SHP77 treated with DMSO at 0.1 percent for 48 hours (cell line): ENCODE measurements around the gene MYO10.
A peak's percentile ranks its signal among the peaks of the same experiment; 100 is the strongest.
"Not testable (repeated sequence)": the region's sequence is repeated elsewhere in the genome, so short reads cannot be mapped to it uniquely, and the experiment has no call there.

ENCODE experiments used
- DNase-seq: peaks from one replicate; lab custom pipeline; 2025; lab: John Stamatoyannopoulos, UW

The MYO10 gene

GRCh38 chr5:16740811-16741392 lies 195.2 kb downstream of the MYO10 start:
- DNase-seq: no peak

- DNase-seq: no peak
These were observed 195.8 kb downstream of the MYO10 start for GRCh38 chr5:16740066-16740810.

DNA sequence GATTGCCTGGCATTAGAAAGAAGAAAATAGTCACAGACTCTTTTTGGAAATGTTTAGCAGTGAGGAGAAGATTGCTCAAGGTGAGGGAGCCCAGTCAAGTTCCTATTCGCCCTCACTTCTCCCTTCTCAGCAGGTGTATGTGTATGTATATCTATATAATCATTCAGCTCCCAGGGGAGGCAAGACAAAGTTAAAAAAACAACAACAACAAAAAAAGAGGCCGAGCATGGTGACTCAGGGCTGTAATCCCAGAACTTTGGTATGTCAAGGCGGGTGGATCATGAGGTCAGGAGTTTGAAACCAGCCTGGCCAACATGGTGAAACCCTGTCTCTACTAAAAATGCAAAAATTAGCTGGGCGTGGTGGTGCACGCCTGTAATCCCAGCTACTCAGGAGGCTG lies 197.7 kb downstream of the MYO10 start:
- not testable (repeated sequence) for DNase-seq

- no peak for DNase-seq
These were observed 198.3 kb downstream of the MYO10 start for GRCh38 chr5:16737620-16738364.

DNA sequence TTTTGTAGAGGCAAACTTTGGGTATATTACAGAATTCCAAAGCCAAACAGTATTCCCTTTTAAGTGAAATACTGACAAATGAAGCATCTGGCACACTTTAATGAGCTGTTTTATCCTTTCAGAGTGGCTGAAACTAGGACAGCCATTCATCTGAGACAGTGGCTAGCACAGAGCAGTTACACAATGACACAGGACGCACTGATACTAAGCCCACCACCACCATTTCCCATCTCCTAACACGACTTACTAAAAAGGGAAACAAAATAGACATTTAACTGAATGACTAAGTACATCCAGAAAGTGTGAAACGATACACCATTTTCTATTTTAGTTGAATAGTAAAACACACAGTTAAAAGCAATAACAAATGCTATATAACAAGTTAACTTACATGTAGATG lies 198.9 kb downstream of the MYO10 start:
- no peak for DNase-seq

DNA sequence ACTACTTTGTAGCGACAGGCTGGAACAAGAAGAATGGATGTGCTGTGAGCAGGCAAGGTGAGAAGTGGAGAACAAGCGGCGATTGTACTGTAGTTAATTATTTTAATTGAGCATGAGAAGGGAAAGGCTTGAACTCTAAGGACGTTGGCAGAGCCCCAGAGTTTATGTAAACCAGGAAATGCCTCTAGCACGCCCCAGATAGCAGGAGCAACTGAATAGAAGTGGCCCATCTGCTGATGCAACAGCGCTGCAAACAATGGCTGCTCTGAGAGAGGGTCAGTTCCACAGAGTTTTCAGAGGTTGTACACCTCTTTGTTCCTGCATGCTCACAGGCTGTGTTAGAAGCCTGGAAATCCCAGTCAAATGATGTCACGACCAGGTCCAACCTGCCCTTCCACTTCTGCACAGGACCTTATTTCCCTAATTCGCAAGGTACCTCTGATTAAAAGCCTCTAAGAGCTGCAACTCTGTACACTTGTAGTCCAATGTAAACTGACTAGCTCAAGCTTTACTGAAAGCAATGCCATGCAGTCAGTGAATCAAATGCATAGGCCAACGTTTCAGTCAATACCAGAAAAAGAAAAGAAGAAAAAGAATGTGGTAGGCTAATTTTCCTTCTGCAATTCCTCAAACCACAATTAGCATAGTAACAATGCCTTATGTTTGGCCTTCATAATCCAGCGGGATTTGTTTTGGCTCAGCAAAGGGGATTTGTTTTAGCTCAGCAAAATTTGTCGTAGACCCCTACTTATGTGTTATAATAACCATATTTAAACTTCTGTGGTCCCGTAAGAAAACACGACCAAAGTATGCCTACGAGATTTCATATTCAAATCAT lies 199.7 kb downstream of the MYO10 start:
- peak; percentile 59 for DNase-seq

DNA sequence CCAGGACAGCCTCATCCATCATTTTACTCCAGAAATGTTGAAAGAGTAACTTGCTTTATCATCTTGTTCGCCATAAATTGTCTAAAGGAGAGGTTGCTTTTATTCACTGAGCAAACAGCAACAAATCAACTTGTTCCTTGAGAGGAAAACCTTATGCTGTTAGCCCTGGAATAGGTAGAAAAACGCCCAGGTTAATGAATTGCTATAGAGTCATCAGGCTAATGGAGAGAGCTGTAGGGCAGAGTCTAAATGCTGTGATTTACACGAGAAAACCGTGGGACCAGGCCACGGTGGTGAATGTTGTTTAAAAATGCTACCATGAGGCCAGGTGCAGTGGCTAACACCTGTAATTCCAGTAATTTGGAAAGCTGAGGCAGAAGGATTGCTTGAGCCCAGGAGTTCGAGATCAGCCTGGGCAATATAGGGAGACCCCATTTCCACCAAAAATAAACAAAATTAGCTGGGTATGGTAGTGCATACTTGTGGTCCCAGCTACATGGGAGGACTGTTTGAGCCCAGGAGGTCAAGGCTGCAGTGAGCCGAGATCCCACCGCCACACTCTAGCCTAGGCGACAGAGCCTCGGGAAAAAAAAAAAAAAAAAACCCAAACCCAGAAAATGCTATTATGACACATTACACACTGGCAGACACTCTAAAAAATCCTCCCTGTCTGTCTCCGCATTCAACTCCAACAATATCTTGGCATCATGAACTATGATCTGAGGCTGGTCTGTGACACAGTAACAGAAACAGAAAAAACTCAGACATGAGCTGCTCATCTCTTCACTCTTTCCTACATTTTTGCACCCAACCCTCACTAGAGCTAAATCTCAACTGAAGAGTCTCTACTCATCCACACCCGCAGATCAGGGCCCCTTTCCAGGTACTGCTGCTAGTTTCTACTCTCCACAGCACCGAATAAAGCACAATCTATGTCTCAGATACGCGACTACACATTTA lies 200.7 kb downstream of the MYO10 start:
- DNase-seq: no peak

DNA sequence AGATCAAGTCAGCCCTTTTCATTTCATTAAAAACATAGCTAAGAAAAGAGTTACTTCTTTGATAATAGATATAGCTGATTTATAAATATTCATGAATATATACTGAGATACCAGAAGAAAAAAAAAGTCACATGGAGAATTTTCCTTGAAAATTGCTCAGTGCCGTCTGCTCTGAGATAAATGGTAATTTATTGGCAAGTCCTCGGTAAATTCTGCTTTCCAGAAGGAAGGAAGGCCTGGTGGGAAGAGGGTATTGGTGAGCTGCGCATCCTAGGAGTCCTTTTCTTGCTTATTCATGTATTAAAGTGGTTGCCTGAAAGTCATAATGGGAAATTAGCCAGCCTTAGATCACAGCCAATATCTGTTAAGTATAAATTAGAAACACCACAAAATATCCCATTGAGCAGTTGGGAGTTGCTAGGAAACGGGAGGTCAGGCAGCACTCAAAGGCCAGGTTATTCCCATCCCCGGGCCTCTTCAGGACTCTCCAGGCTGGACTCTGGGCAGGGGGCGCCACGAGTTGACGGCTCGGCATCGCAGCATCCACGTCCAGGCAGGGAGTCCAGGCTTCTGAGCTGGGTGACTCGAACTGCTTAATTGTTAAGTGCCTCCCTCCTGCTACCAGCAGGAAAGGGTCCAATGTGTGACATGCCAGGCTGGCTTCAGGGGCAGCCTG lies 202.6 kb downstream of the MYO10 start:
- DNase-seq: no peak

DNA sequence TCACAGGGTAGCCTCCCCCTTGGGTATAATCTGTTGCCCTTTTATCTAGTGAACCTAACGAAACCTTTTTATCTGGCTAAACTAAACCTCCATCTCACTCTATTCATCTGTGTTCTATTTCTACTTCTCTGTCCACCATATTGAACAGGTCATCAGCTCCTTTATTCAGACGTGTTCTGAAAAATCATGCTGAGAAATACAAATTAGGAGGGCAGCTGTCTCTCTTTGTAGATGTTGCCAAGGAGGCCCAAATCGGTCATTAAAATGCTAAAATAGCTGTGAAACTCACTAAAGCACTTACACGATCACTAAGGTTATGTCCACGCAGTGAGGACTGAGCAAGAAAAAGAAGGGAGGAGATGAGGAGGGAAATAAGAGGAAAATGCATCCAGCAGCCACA lies 203.7 kb downstream of the MYO10 start:
- no peak for DNase-seq

DNA sequence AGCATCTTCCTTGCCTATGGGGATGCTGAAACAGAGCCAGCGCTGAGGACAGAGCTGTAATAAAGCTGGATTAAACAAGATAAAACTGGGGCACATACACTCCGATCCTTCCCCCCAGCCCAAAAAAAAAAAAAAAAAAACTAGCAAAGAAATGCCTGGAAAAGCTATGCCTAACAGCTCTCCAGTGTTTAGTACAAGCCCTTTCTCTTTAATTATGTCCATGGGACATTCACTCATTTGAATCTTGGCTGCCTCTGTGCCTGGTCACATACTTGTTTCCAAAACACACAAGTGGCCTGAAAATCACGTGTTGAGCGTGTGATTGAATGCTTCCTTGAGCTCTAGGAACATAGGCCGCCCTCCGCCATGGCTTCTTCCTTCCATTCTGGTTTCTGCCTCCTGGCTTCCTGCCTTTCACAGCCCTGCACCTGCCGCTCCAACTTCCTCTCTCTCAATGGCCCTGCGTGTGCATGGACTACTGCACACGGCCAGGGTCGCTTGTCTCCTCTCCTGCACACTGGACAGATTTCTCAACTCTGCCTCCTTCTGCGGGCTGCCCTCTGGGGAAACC lies 208.2 kb downstream of the MYO10 start:
- DNase-seq: peak; percentile 45

GRCh38 chr5:16726538-16726946 lies 209.5 kb downstream of the MYO10 start:
- no peak for DNase-seq

DNA sequence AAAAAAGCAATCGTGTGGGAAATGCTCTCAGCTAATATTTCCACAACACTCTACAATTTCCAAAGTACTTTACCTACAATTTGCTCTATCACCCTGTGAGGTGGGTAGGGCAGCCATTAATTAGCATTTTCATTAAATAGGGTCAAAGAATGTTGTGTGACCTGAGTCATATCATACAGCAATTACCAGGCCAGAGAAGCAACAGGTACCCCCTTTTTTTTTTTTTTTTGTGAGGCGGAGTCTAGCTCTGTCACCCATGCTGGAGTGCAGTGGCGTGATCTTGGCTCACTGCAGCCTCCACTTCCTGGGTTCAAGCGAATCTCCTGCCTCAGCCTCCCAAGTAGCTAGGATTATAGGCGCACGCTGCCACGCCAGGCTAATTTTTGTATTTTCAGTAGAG lies 210.5 kb downstream of the MYO10 start:
- DNase-seq: no peak

GRCh38 chr5:16723821-16724220 lies 212.3 kb downstream of the MYO10 start:
- DNase-seq: no peak

DNA sequence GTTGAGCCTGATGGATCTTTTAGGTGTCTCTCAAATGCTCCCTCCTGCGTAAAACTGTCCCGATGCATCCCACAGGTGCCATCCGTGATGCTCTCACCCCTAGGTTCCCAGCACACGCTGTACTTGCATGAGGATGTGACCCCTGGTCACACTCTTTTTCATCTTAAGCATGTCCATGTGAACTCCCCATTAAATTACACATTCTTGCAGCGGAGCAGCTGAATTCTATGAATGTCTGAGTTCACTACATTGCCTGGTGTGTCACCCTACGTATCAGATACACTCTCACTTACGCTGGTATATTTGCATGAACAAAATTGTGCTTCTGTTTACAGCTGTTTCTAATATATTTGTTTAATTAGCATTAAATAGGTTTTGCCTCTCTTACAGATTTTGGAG lies 214.0 kb downstream of the MYO10 start:
- no peak for DNase-seq

- DNase-seq: no peak
These were observed 214.7 kb downstream of the MYO10 start for GRCh38 chr5:16721151-16722096.

GRCh38 chr5:16718036-16718435 lies 218.1 kb downstream of the MYO10 start:
- DNase-seq: not testable (repeated sequence)

DNA sequence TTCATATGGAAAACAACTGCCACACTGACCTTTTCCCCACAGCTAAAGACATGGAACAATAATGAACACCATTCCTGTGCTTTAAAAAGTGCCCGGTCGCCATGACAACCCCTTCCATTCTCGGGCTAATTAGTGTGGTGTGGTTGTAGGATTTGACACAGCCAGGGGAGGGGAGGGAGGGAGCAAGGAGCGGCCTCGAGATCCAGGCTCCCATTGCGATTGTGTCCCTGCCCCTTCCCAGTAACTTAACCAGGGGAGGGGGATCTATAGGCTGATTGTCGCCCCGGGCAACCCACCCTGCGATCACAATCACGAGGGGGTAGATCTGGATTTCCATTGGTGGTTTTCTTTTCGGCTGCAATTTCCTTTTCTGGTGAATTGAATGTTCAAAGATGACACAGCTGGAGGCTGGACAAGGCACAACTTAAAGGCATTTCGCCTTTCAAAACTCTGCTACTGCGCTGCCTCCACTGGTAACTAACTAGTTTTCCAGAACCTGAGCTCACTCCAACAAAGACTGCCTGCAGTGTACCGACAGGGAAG lies 222.6 kb downstream of the MYO10 start:
- no peak for DNase-seq

- no peak for DNase-seq
These were observed 223.5 kb downstream of the MYO10 start for GRCh38 chr5:16712620-16713019.

- DNase-seq: no peak
These were observed 223.9 kb downstream of the MYO10 start for GRCh38 chr5:16712178-16712577.
